ACHN (cell line): Measurements from ENCODE around the gene LANCL2.
A peak's percentile ranks its signal among the peaks of the same experiment; 100 is the strongest.
"Not testable (repeated sequence)": the region's sequence is repeated elsewhere in the genome, so short reads cannot be mapped to it uniquely, and the experiment has no call there.

Experiments used
- DNase-seq: peaks from one replicate; pipeline ENCODE4 v3.0.0-alpha.2; 2015
- in situ Hi-C: cut with HindIII; loops from 2 replicates; pipeline ENCODE4 v1.10.0; 2017; ENCODE audit warnings: low sequenced_read_pairs, low pct_ligation_motif_present, low pct_unique_long_range_greater_than_20kb

The LANCL2 gene

DNA sequence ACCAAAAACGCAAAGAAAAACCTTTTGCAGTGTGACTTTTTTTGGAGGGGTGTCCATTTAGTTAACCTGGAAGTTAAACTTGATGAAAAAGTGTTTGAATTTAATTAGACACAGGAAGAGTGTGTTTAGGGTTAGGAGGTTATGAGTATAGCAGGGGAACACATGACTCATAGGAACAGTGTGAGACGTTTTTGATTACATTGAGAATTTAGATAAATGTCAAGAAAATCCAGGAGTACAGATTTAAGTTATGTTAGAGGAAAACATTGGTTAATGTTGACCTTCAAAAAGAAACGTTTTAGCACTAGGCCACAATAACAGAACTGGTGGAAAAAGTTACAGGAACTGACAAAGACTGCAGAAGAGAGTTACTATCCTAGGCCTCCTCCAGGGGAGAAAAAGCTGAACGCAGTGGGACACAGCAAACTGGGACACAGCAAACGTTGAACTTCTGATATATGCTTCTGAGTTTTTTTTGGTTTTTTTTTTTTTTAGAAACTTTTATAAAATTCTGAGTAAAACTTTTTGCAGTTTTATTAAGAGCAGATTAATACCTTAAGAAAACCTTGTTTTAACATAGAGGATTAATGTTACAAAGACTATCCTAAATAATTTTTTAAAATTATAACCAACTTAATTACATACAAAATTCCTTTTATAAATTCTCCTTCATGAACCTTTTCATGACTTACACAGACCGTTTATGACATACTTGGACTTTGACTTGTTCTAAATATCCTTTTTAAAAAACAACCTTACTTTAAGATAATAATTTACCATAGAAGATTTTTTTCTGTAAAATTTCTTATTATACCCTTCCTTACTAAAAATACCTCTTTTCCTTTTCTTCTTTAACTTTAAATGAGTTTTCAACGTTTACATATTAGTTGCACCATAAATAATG lies 22.2 kb downstream of the LANCL2 start:
- peak; percentile 47 for DNase-seq
- in situ Hi-C loops, result no loop called here

DNA sequence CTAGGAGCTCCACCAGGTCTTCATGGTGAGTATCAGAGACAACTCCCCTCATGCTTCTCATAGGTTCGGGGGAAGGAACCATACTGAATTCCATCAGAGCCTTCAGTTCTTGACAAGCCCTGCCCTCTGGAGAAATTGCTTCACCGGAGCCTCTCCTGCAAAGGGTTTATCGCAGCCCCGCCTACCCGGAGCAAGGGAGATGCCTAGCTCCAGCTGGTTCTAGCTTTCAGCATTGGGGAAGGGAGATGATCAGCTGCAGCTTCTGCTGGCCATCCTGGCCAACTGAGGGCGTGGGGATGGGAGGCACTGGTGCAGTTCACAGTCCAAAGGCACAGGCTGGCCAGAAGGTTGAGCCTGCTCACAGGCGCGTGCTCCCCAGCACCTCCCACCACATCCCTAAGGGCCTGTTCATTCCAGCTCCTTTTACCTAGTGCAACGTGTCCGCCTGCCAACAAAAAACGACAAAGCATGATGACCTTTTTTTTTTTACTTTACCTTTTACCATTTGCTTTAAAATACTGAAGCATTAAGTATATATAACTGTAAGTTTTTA lies 31.2 kb downstream of the LANCL2 start:
- in situ Hi-C loops, result no loop called here
- DNase-seq, result no peak

DNA sequence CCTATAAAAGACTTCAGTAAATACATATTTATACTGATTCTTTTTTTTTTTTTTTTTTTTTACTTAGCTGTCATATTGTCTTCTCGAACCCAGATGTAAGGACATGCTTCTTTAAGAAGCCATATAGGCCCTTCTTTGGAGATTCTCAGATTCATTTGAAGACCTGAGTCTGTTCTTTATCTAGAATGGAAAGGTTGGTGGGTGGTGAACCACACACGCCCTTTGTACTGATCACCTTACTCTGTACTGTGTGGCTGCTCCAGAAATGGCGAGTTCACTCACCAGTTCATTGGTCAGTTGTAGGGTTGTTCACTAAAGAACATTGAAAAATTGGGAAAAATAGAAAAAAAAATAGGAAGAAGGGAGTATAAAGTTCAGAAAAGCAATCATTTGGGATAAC lies 32.5 kb downstream of the LANCL2 start:
- DNase-seq, result no peak
- in situ Hi-C loops, result no loop called here

DNA sequence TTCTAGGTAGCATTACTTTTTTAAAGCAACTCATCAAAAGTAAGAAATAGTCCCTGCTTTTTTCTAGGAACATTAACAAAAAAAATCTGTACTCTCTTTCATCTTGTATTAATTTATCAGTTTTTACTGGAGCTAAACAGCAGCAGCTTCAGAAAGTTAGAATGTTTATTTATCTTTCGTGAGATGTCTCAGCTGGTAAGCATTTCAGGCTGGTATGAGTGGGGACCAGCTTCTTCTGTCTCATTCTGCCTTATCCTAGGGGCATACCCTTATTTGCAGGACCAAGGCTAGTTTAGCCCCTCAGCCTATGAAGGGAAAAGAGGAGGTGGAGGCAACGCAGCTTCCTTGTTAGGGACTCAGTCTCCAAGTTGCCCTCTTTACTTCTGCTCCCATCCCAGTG lies 35.1 kb downstream of the LANCL2 start:
- no peak for DNase-seq
- in situ Hi-C loops, result no loop called here

DNA sequence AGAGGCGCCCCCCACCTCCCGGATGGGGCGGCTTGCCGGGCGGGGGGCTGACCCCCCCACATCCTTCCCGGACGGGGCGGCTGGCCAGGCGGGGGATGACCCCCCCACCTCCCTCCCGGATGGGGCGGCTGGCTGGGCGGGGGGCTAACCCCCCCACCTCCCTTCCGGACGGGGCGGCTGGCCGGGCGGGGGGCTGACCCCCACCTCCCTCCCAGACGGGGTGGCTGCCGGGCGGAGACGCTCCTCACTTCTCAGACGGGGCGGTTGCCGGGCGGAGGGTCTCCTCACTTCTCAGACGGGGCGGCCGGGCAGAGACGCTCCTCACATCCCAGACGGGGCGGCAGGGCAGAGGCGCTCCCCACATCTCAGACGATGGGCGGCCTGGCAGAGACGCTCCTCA lies 37.4 kb downstream of the LANCL2 start:
- DNase-seq, in situ Hi-C loops: not testable (repeated sequence)

DNA sequence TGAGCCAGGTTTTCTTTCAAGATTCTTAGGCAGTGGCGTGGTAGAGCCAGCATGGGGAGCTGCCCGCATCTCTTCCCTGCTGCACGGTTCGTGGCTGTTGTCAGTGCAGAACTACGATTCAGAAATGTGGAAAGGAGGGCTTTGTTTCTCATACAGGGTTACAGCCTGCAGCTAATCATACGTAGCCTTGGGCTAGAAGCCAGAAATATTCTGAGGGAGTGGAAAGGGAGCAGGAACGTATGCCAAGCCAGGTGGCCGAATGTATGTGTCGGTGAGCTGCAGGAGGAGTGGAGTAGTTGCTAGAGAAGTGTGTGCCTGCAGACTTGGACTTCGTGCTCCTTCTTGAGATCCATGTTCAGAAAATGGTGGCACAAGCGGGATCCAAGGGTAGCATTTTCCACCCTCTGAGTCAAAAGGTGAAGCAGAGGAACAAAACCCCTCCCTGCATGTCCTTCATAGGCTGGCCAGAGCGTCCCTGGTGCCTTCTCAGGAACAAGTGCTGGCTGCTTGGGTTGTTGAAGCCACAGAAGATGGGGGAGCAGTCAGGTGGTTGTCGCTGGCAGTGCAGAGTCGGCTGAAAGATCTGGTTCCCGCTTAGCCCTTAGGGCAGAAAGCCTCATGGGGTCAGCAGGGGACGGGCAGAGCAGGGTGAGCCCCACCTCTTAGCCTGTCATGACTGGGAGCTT lies 40.9 kb downstream of the LANCL2 start:
- in situ Hi-C loops, result no loop called here
- no peak for DNase-seq

- peak; percentile 91 for DNase-seq
- in situ Hi-C loops, result no loop called here
These were observed 44.5 kb downstream of the LANCL2 start for GRCh38 chr7:55409482-55410225.

GRCh38 chr7:55410667-55411239 lies 45.6 kb downstream of the LANCL2 start:
- no peak for DNase-seq
- in situ Hi-C loops, result no loop called here

DNA sequence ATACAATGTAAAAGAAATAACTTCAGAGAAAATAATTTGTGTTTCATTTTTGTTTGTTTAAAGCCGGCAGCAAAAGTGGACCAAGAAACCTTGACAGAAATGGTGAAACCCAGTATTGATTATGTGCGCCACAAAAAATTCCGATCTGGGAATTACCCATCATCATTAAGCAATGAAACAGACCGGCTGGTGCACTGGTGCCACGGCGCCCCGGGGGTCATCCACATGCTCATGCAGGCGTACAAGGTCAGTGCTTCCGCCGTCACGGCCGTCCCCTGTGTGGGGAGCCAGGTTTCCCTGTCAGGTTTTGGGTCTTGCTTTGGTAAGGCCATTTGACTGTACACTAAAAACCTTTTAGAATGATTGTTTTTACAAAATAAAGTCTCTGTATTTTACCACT lies 46.7 kb downstream of the LANCL2 start:
- in situ Hi-C loops, result no loop called here
- DNase-seq, result no peak

GRCh38 chr7:55413442-55413841 lies 48.3 kb downstream of the LANCL2 start:
- DNase-seq, result no peak
- in situ Hi-C loops, result no loop called here

DNA sequence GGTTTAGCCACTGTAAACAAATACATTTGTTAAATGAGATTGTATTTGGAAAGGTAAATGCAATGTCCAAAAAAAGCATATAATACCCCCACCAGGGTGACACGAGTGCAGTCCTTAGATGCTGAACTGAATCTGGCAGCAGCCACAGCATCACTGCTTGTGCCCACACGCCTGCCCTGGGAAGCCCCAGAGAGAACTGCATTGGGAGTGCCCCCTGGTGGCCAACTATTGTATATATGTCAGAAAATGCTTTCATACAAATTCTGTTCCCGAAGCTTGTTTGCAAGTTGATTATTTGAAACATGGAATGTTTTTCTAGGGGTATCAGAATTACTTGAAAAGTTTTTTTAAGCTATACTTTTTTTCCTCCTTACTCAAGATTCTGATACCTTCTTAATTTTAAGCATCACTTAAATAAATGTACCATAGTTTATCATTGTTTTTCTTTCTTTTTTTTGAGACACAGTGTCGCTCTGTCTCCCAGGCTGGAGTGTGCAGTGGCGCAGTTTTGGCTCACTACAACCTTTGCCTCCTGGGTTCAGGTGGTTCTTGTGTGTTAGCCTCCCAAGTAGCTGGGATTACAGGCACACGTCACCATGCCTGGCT lies 50.1 kb downstream of the LANCL2 start:
- peak; percentile 81 for DNase-seq
- in situ Hi-C loops, result no loop called here

DNA sequence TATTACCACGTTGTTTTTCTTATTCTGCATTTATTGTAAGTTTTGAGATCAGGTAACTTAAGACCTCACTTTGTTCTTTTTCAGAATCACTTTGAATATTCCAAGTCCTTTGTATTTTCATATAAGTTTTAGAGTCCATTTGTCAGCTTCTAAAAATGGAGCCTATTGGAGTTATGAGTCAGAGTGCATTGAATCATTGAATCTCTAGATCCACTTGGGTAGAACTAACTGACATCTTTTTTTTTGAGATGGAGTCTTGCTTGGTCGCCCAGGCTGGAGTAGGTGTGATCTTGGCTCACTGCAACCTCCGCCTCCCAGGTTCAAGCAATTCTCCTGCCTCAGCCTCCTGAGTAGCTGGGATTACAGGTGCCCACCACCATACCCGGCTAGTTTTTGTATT lies 52.3 kb downstream of the LANCL2 start:
- peak; percentile 54 for DNase-seq
- in situ Hi-C loops, result not testable (repeated sequence)

DNA sequence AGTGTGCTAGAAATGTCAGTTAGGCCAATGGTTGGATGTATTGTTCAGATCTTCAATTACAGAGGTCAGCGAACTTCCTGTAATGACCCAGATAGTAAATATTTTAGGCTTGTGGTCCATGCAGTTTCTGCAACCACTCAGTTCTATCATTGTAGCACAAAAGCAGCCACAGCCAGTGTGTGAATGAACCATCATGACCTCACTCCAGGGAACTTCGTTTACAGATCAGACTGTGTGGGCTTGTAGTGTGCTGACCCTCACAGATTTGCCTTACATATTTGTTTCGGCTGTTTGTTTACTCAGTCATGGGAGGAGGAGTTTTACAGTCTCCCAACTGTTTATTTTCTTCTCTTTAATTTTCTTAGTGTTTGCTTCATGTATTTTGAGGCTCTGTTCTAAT lies 55.4 kb downstream of the LANCL2 start:
- in situ Hi-C loops, result loop anchor here (10.0 kb wide), 1 partner anchor 136 kb away; no protein-coding TSS in a partner anchor

GRCh38 chr7:55423277-55423711 lies 58.2 kb downstream of the LANCL2 start:
- no peak for DNase-seq
- in situ Hi-C loops, result loop anchor here (10.0 kb wide), 1 partner anchor 138 kb away; no protein-coding TSS in a partner anchor

More for the DNA sequence above, 55.4 kb downstream of the LANCL2 start:
- DNase-seq, result no peak

DNA sequence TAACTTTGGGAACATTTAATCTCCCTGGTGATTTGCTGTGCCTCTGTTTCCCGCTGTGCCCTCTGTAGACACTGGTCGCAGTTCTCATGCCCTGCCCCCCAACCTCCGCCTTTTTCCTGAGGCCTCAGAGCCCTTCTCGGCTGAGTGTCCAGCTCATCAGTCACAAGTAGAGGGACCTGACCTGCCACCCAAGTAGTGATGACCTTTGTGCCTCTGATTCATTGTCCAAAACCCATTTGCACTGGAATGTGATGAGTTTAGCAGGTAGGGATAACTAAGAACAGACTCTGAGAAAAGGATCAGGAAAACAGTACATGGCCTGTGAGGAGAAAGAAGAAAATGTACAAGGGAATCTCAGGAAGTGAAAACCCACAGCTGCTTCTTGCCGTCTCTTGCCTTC lies 58.8 kb downstream of the LANCL2 start:
- in situ Hi-C loops, result loop anchor here (10.0 kb wide), 1 partner anchor 139 kb away; no protein-coding TSS in a partner anchor
- DNase-seq, result no peak

DNA sequence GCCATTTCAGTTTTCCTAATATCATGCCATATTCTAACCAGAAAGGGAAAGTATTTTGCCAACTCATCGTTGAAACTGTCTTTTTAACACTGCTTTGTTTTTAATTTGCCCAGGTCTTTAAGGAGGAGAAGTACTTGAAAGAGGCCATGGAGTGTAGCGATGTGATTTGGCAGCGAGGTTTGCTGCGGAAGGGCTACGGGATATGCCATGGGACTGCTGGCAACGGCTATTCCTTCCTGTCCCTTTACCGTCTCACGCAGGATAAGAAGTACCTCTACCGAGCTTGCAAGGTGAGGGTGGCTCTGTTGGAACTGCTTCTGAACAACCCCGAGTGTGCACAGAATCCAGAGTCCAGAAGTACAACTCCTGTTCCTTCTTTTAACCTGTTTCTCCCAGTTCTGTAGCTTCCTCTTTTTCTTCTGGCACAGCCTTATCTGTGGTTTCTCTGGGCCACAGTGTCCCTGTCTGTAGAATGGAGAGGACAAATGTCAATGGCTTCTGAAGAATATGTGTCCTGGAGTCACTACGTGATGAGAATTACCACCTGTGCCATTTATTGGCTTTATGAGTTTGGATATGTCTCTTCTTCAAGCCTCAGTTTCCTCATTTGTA lies 60.1 kb downstream of the LANCL2 start:
- in situ Hi-C loops, result loop anchor here (10.0 kb wide), 1 partner anchor 140 kb away; no protein-coding TSS in a partner anchor
- no peak for DNase-seq

DNA sequence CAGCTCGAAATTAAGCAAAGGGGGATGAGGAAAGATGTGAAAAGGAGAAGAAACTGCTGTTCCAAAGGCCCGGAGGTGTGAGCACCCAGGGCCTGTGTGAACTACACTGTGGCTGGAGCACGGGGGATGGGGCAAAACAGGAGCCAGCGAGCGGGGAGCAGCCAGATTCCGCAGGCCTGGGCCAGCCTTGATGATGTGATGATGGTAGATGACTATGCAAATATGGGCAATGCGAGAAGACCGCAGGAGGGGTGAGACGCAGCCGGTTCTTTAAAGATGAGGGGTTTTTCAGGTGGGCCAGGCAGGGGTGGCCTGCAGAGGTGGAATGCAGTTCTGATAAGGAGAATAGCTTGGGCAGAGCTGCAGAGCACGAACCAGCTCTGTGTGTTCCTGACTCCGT lies 61.5 kb downstream of the LANCL2 start:
- in situ Hi-C loops, result loop anchor here (10.0 kb wide), 1 partner anchor 142 kb away; no protein-coding TSS in a partner anchor
- no peak for DNase-seq
